DMS153 treated with DMSO at 0.1 percent for 48 hours (cell line): ENCODE measurements around the gene GSC.

ENCODE experiments used
- DNase-seq: peaks from one replicate; lab custom pipeline; 2025; ENCODE audit not compliant: unreplicated experiment; lab: John Stamatoyannopoulos, UW

GSC gene

DNA sequence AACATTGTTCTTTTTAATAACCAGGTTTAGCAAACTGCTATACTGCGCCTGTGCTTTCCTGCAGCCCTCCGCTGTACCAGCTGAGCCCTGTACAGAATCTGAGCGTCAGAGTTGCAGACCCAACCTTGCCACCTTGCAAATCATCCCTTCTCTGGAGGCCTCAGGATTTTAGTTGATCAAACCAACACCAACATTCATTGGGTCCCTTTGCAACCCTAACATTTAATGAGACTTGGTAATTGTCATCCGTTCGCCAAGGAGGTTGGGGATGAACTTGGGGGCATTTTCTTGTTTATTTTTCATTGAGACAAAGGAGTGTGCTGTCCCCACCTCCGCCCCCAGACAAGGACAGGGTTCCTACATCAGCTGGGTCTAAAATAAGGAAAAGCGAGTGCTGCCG lies 2.6 kb upstream of the GSC start:
- DNase-seq, result no peak

DNA sequence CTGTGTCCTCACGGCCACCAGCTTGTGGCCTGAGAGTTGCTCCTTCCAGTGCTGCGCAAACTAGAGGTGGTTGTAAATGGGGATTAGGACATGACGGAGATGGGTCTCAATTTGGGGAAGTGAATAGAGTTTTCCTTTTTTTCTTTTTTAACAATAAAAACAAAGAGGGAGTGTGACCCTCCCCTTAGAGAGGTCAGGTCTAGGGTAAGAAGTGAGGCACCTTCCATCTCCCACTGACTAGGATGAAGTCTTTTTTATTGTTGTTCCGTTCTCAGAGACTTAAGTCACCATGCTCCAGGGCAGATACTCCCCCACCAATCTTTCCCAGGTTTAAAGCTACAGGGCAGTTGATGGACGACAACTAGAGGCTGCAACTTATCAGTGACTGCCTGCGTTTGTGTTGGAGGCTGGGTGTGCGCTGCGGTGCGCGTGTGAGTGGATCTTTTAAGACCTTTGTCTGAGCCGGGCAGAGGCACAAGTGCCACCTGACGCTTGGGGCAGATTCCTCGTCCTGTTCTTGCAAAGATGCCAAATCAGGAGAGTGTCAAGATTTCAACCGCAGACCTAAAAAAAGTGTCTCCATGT lies 2.1 kb upstream of the GSC start:
- DNase-seq, result no peak

GRCh38 chr14:94771158-94771905 lies 1.4 kb upstream of the GSC start:
- DNase-seq, result no peak

DNA sequence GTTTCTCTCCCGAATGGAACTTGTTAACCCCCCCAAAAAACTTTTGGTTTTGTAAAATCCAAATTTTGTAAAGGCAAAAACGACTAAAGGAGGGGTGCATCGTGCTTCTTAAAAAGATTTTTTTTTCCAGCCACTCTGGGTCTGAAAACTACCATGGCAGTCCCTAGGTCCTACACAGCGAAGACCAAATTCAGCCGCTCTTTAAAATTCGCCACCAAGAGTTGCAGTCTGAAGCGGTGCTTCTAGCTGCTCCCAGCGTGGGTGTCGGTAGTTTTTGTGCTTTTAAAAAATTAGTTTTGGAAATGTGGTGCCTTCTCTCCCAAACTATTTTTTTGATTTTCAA lies 873 bp upstream of the GSC start:
- no peak for DNase-seq

DNA sequence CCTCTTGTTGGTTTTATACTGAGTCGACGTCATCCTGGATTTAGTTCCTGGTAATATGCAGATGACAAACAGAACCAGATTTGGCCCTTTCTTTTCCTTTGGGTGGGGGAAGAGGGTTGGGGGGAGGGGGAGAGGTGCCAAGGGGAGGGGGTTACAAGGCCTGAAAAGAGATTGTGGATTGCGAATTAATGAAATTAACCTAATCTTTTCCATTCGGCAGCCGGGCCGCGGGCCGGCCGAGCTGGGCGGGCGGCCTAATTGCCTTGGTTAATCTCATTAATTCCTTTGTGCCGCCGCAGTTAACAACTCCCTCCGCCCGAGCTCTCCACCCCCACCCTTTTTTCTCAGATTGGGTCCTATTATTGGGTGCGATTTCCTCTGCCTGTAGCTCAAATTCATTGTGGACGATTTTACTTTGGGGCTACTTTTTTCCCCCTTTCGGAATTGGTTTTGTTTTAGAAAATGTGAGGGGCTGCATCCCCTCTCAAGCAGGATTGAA lies 387 bp upstream of the GSC start:
- peak; percentile 5 for DNase-seq

DNA sequence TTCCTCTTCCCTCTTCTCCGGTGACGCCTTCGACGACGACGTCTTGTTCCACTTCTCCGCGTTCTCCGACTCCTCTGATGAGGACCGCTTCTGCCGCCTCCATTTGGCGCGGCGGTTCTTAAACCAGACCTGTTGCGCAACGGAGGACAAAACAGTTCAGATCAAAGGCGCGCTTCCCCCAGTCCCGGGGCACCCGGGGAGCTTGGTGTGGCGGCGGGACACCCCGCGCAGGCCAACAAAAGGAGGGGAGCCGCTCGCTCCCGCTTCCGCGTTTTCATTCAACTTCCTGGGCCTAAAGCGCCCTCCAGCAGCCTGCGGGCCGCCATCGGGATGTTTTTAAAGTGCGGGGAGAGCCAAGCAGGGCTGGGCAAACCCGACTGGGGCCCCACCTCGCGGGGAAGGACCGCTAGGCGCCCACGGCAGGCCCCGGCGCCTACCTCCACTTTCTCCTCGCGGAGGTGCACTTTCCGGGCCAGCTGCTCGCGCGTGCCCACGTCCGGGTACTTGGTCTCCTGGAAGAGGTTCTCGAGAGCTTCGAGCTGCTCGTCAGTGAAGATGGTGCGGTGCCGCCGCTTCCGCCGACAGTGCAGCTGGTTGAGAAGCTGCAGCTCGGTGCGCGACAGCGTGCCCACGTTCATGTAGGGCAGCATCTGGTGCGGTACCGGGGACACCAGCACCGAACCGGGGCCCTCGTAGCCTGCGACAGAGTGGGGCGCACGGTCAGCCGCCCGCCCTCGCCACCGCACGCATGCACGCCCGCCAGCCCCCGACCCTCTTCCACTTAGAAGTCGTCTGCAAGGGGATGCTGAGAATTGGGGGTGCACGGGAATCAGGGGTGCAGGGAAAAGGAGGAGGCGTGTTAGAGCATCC lies 1.2 kb downstream of the GSC start:
- DNase-seq, result no peak

- no peak for DNase-seq
These were observed 1.8 kb downstream of the GSC start for GRCh38 chr14:94768141-94768520.

DNA sequence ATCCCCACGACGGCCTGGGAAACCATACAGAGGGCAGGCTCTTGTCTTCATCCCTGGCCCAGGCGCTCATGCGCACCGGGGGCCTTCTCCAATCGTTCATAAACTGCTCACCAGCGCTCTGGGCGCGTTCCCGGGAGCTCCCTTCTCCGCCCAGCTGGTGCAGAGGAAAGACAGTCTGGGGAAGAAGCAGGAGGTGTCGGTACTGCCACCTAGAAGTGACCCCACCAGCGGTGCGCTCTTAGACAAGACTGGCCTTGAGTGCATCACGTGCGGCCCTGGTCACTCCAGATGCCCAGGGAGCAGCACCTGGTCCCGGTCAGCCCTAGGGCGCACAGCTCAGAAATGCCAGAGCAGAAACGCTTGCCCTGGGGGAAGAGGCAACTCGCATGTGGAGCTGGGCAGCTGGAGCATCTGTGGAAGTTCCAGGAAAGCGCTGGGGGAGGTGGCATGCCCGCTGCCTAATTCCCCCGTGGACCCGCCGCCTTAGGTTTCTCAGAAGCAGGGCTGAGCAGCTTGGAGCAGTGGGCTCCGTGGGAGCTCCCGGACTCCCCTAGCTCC lies 2.5 kb downstream of the GSC start:
- DNase-seq, result no peak

- DNase-seq, result no peak
These were observed 5.3 kb downstream of the GSC start for GRCh38 chr14:94764573-94764972.

DNA sequence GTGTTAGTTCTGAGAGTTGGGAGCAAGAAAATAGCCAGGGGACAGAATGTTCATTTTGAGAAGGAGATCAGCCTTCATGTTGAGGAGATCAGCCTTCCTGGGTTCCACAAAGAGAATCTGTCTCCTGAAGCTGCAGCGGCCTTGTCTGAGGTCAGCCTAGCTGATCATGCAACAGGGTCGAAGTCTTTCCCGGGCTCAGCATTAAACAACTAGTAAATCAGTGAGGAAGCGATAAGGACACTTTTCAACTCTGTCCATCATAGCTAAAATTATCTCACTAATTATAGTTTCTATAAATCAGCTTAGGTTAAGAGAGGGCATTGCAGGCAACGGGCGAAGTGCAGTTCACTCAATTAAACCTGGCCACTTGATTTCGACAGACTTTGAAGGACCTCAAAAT lies 7.5 kb downstream of the GSC start:
- DNase-seq, result no peak

DNA sequence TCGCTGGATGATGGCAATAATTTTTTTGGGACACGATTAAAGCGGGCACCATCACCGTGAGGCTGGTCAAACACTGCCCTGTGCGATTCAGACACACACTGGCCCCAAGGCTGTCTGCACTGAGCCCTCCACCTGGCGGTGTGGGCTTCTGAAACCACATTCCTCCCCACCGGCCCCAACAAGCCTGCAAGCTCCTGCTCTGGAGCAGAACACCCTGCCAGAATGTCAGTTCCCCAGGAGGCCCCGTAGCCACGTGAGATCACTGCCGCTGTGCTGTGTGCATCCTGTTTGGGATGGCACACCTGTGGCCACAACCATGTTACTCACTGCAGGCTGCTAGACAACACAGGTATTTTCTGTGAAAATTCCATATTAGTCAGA lies 7.9 kb downstream of the GSC start:
- DNase-seq, result no peak

- no peak for DNase-seq
These were observed 8.4 kb downstream of the GSC start for GRCh38 chr14:94761348-94761996.

- DNase-seq, result no peak
These were observed 13.5 kb downstream of the GSC start for GRCh38 chr14:94756310-94756882.

DNA sequence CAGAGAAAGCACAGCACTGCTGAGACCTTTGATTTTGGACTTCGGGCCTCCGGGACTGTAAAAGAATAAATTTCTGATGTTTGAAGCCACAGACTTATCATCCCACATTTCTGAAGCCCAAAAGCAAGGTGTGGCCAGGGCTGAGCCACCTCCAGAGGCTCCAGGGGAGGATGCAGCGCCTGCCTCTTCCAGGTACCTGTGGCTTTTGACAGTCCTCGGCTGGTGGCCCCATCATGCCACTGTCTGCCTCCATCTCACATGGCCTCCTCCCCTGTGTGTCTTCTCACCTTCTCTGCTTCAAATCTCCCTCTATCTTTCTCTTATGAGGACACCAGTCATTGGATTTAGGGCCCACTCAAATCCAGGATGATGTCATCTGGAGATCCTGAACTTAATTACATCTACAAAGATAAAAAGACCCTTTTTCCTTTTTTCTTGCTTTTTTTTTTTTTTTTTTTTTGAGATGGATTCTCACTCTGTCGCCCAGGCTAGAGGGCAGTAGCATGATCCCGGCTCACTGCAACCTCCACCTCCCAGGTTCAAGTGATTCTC lies 15.4 kb downstream of the GSC start:
- no peak for DNase-seq

- DNase-seq, result no peak
These were observed 17.1 kb downstream of the GSC start for GRCh38 chr14:94752591-94753436.

DNA sequence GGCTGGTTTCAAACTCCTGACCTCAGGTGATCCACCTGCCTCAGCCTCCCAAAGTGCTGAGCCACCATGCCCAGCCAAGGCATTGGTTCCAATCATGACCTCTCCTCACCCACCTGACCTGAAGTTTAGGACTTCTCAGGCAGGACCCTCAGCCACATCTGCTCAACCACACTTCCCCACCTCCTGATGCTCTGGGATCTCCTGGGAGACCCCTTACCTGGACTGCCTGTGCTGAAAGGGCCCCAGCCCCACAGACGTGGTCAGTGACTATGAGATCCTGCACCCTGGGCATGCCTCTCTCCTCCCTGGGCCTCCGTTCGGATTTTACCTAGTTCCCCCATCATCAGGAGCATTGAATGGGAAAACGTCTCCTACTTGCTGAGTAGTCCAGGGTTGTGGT lies 18.0 kb downstream of the GSC start:
- no peak for DNase-seq

- DNase-seq, result no peak
These were observed 18.6 kb downstream of the GSC start for GRCh38 chr14:94751321-94751720.

DNA sequence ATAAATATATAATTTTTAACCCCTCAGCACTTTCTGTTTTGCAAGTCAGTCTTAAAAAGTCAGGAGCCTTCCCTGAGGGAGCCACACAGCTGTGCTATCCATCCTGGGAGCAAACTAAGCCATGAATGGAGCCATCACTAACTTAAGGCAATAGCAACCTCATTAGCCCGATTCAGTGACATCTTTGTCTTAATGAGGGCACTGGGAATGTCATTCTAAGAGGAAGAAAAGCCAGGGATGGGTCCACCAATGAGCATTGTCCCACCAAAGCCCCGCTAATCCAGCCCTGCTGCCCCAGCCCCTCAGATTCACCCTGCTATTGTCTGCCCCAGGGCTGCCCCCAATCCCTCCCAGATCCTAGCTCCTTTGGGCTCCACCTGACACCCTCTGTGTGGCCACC lies 19.5 kb downstream of the GSC start:
- DNase-seq, result no peak

GRCh38 chr14:94748667-94749347 lies 21.1 kb downstream of the GSC start:
- peak; percentile 4 for DNase-seq
